SK-N-SH (cell line): ENCODE data around the gene SLC25A51. TPM values are rescaled to one million over a fixed set of nuclear protein-coding genes. Genes with fewer than 3 reads are reported as not detected.

Source experiments
- CTCF ChIA-PET: fragments of 300-600, 350-600 bp; formaldehyde crosslinking; extraction: SDS; loops from one replicate; lab custom pipeline; 2021; lab: Yijun Ruan, JAX
- POLR2A ChIA-PET: fragments of 350-600 bp; sonication (Branson Sonifier 250); formaldehyde crosslinking; extraction: SDS; loops from one replicate; lab custom pipeline; 2020; ENCODE audit warnings: antibody characterized with exemption, inconsistent platforms; lab: Yijun Ruan, JAX
- DNase-seq: peaks from one replicate; pipeline ENCODE4 v3.0.0; 2012
- H2AFZ ChIP-seq: fragments of 200-600 bp; sonication (generic); 2 replicates; pipeline ENCODE4 v1.8.1; 2016; ENCODE audit warnings: antibody characterized with exemption, mild to moderate bottlenecking, low read depth
- H3F3A ChIP-seq: fragments of 200-600 bp; sonication (generic); replicated peaks from 2 replicates; pipeline ENCODE3; 2016; ENCODE audit warnings: antibody characterized with exemption, mild to moderate bottlenecking; ENCODE audit not compliant: insufficient read depth
- H3K27ac ChIP-seq, 2 experiments: fragments of 200-500 bp in 1 of 2; fragments of 200-600 bp in 1 of 2; sonication (Bioruptor generic) in 1 of 2; sonication (generic), shearing (Covaris generic) in 1 of 2; 2 replicates each; pipeline versions ENCODE4 v1.5.1 to v1.6.1; 2014 to 2016; ENCODE audit warnings: low read depth in 2 of 2, inconsistent platforms in 1 of 2, low read length in 1 of 2, mild to moderate bottlenecking in 1 of 2, mixed read lengths in 1 of 2
- H3K27me3 ChIP-seq: fragments of 200-600 bp; sonication (generic), shearing (Covaris generic); 2 replicates; pipeline ENCODE4 v1.6.1; 2016; ENCODE audit warnings: mixed run types; ENCODE audit not compliant: insufficient read depth
- H3K36me3 ChIP-seq, 2 experiments: fragments of 200-500 bp in 1 of 2; fragments of 200-600 bp in 1 of 2; sonication (Bioruptor generic) in 1 of 2; sonication (generic) in 1 of 2; replicated peaks in 1 of 2; 2 replicates each; pipeline versions ENCODE3 to v1.5.1; 2014 to 2016; ENCODE audit warnings: low read length in 1 of 2, mild to moderate bottlenecking in 1 of 2; ENCODE audit not compliant: insufficient read depth in 2 of 2, control insufficient read depth in 1 of 2
- H3K4me1 ChIP-seq, 2 experiments: fragments of 200-500 bp in 1 of 2; fragments of 200-600 bp in 1 of 2; sonication (Bioruptor generic) in 1 of 2; sonication (generic), shearing (Covaris generic) in 1 of 2; 2 replicates each; pipeline versions ENCODE4 v1.5.1 to v1.6.1; 2014 to 2016; ENCODE audit warnings: low read depth in 1 of 2, low read length in 1 of 2, mixed run types in 1 of 2; ENCODE audit not compliant: insufficient read depth in 2 of 2, control insufficient read depth in 1 of 2
- H3K4me2 ChIP-seq: fragments of 200-600 bp; sonication (generic), shearing (Covaris generic); 2 replicates; pipeline ENCODE4 v1.6.1; 2017; ENCODE audit warnings: mixed run types
- H3K4me3 ChIP-seq, 2 experiments: fragments of 200-500 bp in 1 of 2; fragments of 200-600 bp in 1 of 2; sonication (Bioruptor generic) in 1 of 2; sonication (generic), shearing (Covaris generic) in 1 of 2; 2 replicates each; pipeline versions ENCODE4 v1.5.1 to v1.8.1; 2014 to 2016; ENCODE audit warnings: low read depth in 2 of 2, inconsistent platforms in 1 of 2, low read length in 1 of 2, mild to moderate bottlenecking in 1 of 2, mixed read lengths in 1 of 2, moderate library complexity in 1 of 2
- H3K79me2 ChIP-seq: fragments of 200-600 bp; sonication (generic); 2 replicates; pipeline ENCODE4 v1.8.1; 2017; ENCODE audit warnings: mild to moderate bottlenecking; ENCODE audit not compliant: insufficient read depth
- H3K9ac ChIP-seq: fragments of 200-600 bp; sonication (generic); 2 replicates; pipeline ENCODE4 v1.6.1; 2017; ENCODE audit warnings: mixed run types
- H3K9me2 ChIP-seq: fragments of 200-600 bp; sonication (generic); 2 replicates; pipeline ENCODE4 v1.6.1; 2017; ENCODE audit warnings: mixed run types
- H3K9me3 ChIP-seq: fragments of 200-600 bp; sonication (generic); 2 replicates; pipeline ENCODE4 v1.6.1; 2017; ENCODE audit warnings: mixed run types, mild to moderate bottlenecking, moderate library complexity
- H4K20me1 ChIP-seq: fragments of 200-600 bp; sonication (generic); 2 replicates; pipeline ENCODE4 v1.6.1; 2017; ENCODE audit warnings: mild to moderate bottlenecking, mixed run types; ENCODE audit not compliant: insufficient read depth
- ELF1 ChIP-seq: IDR thresholded peaks from 2 replicates; pipeline ENCODE4 v1.4.0; 2012
- EP300 ChIP-seq, 2 experiments: IDR thresholded peaks; 2 replicates each; pipeline versions ENCODE4 v1.4.0 to v1.6.1; 2012; ENCODE audit warnings: borderline replicate concordance in 1 of 2, low read depth in 1 of 2, low read length in 1 of 2
- FOXM1 ChIP-seq: IDR thresholded peaks from 2 replicates; pipeline ENCODE4 v1.4.0; 2012; ENCODE audit warnings: low read depth, mild to moderate bottlenecking
- SIN3A ChIP-seq: IDR thresholded peaks from 2 replicates; pipeline ENCODE4 v1.6.1; 2012; ENCODE audit warnings: low read depth, mild to moderate bottlenecking, low read length, moderate library complexity, borderline replicate concordance
- TCF12 ChIP-seq: IDR thresholded peaks from 2 replicates; pipeline ENCODE4 v1.4.0; 2012
- WGBS: methylation state at CpG from one replicate; pipeline ENCODE4 v1.1.6; 2017; ENCODE audit warnings: low lambda C conversion rate; 5-methylcytosine and 5-hydroxymethylcytosine counted together
- polyA plus RNA-seq, 3 experiments: library from polyadenylated mRNA; depleted of rRNA; stranded (reverse); fragments of >200 nt; gene quantifications; 2 replicates each; pipeline ENCODE4 v1.2.3, GENCODE V29; 2012
- TF ChIP-seq, protein P1 (sequence below): IDR thresholded peaks from 2 replicates; pipeline ENCODE4 v1.4.0; 2012; ENCODE audit warnings: low read depth, borderline replicate concordance
- TF ChIP-seq, protein P2 (sequence below): fragments of 200-600 bp; sonication (generic); IDR thresholded peaks from 2 replicates; pipeline ENCODE4 v1.6.1; 2017; ENCODE audit warnings: antibody characterized with exemption, mild to moderate bottlenecking, moderate library complexity
- TF ChIP-seq, protein P3 (sequence below): IDR thresholded peaks from 2 replicates; pipeline ENCODE4 v1.6.1; 2012; ENCODE audit warnings: mild to moderate bottlenecking, low read depth, low read length, moderate library complexity
- TF ChIP-seq, protein P4 (sequence below): fragments of 150-350 bp; IDR thresholded peaks from 2 replicates; pipeline ENCODE4 v1.6.1; 2017; ENCODE audit warnings: antibody characterized with exemption, low read length, low read depth, borderline replicate concordance
- TF ChIP-seq, protein P5 (sequence below): IDR thresholded peaks from 2 replicates; pipeline ENCODE4 v1.4.0; 2012; ENCODE audit warnings: low read depth

SLC25A51 gene
- polyA plus RNA-seq, 1 of the 3 experiments (the other 2 are of a cell fraction), result 13.3 TPM

DNA sequence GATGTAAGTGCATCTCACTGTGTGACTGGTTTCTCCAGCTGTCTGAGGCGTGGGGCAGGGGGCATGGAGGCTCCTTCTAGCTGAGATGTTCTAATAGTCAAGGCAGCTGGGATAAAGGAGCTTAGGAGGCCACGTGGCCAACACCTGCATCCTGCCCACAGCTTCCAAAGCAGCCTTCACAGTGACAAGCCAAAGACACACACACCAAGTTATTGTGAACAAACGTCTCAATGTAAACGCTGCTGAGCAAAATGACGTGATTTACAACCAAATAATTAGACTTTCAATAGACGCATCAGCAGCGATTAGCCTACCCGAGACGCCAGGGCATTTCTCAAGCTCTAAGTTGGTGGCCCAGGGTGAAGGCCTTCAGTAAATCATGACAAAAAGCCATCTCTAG, 23.2 kb upstream of the SLC25A51 start:
- Histone ChIP-seq H4K20me1 (peaks cover 3% of the 10 kb centered on the region; the same call in 1 of the 2 replicates), H3K9me3 (0 out of 2 replicates have a peak, but pooled peaks cover 4% of the 10 kb centered on the region), H3F3A (peaks cover 21% of the 10 kb centered on the region), H3K9me2 (no peaks in the 10 kb centered on the region), H3K27ac (peak overlapping the region in 1 of 2 experiments; percentile 5; a peak in 1 of 4 replicates), H3K79me2 (peaks cover 92% of the 10 kb centered on the region), H3K9ac (no peak overlapping the region), H3K36me3 (peaks cover 17 to 18% of the 10 kb centered on the region in 2 experiments), H3K4me2 (no peak overlapping the region), H3K4me3 (no peak overlapping the region), H3K4me1 (peaks cover 15 to 77% of the 10 kb centered on the region in 2 experiments; a peak in 3 of 4 replicates), H3K27me3 (no peaks in the 10 kb centered on the region), H2AFZ (no peak overlapping the region)
- 98% methylated on average over 8 of the region's 9 CpGs for WGBS
- DNase-seq, result no peak
- ChIA-PET CTCF (interaction anchor here (0.6 to 4.2 kb wide), 4 partner anchors 8 to 383 kb away, joined by 3 to 40 read pairs (median 4); no protein-coding TSS in a partner anchor), POLR2A (no interaction called here)
- TF ChIP-seq, protein P1, sequence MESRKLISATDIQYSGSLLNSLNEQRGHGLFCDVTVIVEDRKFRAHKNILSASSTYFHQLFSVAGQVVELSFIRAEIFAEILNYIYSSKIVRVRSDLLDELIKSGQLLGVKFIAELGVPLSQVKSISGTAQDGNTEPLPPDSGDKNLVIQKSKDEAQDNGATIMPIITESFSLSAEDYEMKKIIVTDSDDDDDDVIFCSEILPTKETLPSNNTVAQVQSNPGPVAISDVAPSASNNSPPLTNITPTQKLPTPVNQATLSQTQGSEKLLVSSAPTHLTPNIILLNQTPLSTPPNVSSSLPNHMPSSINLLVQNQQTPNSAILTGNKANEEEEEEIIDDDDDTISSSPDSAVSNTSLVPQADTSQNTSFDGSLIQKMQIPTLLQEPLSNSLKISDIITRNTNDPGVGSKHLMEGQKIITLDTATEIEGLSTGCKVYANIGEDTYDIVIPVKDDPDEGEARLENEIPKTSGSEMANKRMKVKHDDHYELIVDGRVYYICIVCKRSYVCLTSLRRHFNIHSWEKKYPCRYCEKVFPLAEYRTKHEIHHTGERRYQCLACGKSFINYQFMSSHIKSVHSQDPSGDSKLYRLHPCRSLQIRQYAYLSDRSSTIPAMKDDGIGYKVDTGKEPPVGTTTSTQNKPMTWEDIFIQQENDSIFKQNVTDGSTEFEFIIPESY, result no peak
- TF ChIP-seq, protein P2, sequence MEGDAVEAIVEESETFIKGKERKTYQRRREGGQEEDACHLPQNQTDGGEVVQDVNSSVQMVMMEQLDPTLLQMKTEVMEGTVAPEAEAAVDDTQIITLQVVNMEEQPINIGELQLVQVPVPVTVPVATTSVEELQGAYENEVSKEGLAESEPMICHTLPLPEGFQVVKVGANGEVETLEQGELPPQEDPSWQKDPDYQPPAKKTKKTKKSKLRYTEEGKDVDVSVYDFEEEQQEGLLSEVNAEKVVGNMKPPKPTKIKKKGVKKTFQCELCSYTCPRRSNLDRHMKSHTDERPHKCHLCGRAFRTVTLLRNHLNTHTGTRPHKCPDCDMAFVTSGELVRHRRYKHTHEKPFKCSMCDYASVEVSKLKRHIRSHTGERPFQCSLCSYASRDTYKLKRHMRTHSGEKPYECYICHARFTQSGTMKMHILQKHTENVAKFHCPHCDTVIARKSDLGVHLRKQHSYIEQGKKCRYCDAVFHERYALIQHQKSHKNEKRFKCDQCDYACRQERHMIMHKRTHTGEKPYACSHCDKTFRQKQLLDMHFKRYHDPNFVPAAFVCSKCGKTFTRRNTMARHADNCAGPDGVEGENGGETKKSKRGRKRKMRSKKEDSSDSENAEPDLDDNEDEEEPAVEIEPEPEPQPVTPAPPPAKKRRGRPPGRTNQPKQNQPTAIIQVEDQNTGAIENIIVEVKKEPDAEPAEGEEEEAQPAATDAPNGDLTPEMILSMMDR, result no peak
- TF ChIP-seq EP300 (IDR thresholded peaks at IDR 0.05; ENCODE audit: borderline replicate concordance in 1 of 2, low read depth in 1 of 2, low read length in 1 of 2) (no peak), ELF1 (no peak), FOXM1 (no peak), SIN3A (no peak), TCF12 (no peak)
- TF ChIP-seq, protein P3, sequence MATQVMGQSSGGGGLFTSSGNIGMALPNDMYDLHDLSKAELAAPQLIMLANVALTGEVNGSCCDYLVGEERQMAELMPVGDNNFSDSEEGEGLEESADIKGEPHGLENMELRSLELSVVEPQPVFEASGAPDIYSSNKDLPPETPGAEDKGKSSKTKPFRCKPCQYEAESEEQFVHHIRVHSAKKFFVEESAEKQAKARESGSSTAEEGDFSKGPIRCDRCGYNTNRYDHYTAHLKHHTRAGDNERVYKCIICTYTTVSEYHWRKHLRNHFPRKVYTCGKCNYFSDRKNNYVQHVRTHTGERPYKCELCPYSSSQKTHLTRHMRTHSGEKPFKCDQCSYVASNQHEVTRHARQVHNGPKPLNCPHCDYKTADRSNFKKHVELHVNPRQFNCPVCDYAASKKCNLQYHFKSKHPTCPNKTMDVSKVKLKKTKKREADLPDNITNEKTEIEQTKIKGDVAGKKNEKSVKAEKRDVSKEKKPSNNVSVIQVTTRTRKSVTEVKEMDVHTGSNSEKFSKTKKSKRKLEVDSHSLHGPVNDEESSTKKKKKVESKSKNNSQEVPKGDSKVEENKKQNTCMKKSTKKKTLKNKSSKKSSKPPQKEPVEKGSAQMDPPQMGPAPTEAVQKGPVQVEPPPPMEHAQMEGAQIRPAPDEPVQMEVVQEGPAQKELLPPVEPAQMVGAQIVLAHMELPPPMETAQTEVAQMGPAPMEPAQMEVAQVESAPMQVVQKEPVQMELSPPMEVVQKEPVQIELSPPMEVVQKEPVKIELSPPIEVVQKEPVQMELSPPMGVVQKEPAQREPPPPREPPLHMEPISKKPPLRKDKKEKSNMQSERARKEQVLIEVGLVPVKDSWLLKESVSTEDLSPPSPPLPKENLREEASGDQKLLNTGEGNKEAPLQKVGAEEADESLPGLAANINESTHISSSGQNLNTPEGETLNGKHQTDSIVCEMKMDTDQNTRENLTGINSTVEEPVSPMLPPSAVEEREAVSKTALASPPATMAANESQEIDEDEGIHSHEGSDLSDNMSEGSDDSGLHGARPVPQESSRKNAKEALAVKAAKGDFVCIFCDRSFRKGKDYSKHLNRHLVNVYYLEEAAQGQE, result no peak
- TF ChIP-seq, protein P4, sequence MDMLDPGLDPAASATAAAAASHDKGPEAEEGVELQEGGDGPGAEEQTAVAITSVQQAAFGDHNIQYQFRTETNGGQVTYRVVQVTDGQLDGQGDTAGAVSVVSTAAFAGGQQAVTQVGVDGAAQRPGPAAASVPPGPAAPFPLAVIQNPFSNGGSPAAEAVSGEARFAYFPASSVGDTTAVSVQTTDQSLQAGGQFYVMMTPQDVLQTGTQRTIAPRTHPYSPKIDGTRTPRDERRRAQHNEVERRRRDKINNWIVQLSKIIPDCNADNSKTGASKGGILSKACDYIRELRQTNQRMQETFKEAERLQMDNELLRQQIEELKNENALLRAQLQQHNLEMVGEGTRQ, result no peak
- TF ChIP-seq, protein P5, sequence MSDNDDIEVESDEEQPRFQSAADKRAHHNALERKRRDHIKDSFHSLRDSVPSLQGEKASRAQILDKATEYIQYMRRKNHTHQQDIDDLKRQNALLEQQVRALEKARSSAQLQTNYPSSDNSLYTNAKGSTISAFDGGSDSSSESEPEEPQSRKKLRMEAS, result no peak
